Panc1 (cell line): ENCODE data around the gene SYT13. TPM values are rescaled to one million over a fixed set of nuclear protein-coding genes. Genes with fewer than 3 reads are reported as not detected.

Source experiments
- ATAC-seq: fragments of 200-7000 bp; cut with Tn5 transposase; 2 replicates; pipeline ENCODE4 v1.9.1; 2020; ENCODE audit warnings: mild to moderate bottlenecking, moderate library complexity
- BruUV-seq: library from RNA; stranded (reverse); fragments of 400-500 nt; replicated peaks from 2 replicates; lab custom pipeline; 2021; lab: Mats Ljungman, UMichigan
- CTCF ChIA-PET: fragments of 300-600 bp; sonication (Branson Sonifier 250); formaldehyde crosslinking; loops from one replicate; lab custom pipeline; 2022; ENCODE audit warnings: antibody characterized with exemption; lab: Charles Lee
- POLR2A ChIA-PET: fragments of 300-600 bp; sonication (Branson Sonifier 250); formaldehyde crosslinking; loops from one replicate; lab custom pipeline; 2022; ENCODE audit warnings: antibody characterized with exemption; lab: Charles Lee
- DNase-seq: peaks from one replicate; pipeline ENCODE4 v3.0.0-alpha.2; 2010; ENCODE audit warnings: low read depth, low spot score
- H3K27ac ChIP-seq: 2 replicates; pipeline ENCODE4 v1.5.1; 2011; ENCODE audit warnings: mild to moderate bottlenecking, low read length, inconsistent platforms
- H3K27me3 ChIP-seq: fragments of 200-500 bp; sonication (Bioruptor generic); 2 replicates; pipeline ENCODE4 v1.6.0; 2014; ENCODE audit warnings: low read length, inconsistent platforms; ENCODE audit not compliant: control insufficient read depth, insufficient read depth
- H3K36me3 ChIP-seq: fragments of 200-500 bp; sonication (Bioruptor generic); 2 replicates; pipeline ENCODE4 v1.5.1; 2014; ENCODE audit warnings: inconsistent platforms, mild to moderate bottlenecking, low read length, moderate library complexity; ENCODE audit not compliant: control insufficient read depth, insufficient read depth
- H3K4me1 ChIP-seq: 2 replicates; pipeline ENCODE4 v1.5.1; 2011; ENCODE audit warnings: inconsistent platforms, mild to moderate bottlenecking, low read length, moderate library complexity; ENCODE audit not compliant: control insufficient read depth, insufficient read depth
- H3K4me3 ChIP-seq, 2 experiments: 2 replicates each; pipeline ENCODE4 v1.5.1; 2011 to 2012; ENCODE audit warnings: low read depth in 2 of 2, low read length in 2 of 2, mild to moderate bottlenecking in 2 of 2, inconsistent platforms in 1 of 2, moderate library complexity in 1 of 2
- H3K9me3 ChIP-seq: fragments of 200-500 bp; sonication (Bioruptor generic); 2 replicates; pipeline ENCODE4 v1.5.1; 2014; ENCODE audit warnings: low read depth, mild to moderate bottlenecking, inconsistent platforms, low read length, moderate library complexity; ENCODE audit not compliant: control insufficient read depth, insufficient read depth
- CTCF ChIP-seq: fragments of 450-650 bp; IDR thresholded peaks from 2 replicates; pipeline ENCODE4 v1.5.1; 2017; ENCODE audit warnings: mild to moderate bottlenecking
- POLR2AphosphoS5 ChIP-seq: IDR thresholded peaks from 2 replicates; pipeline ENCODE4 v1.6.1; 2012; ENCODE audit warnings: mild to moderate bottlenecking, low read depth, low read length, moderate library complexity
- SIN3A ChIP-seq: IDR thresholded peaks from 2 replicates; pipeline ENCODE4 v1.6.1; 2012; ENCODE audit warnings: low read depth, mild to moderate bottlenecking, low read length, moderate library complexity, borderline replicate concordance; ENCODE audit not compliant: insufficient read depth
- TCF7L2 ChIP-seq: IDR thresholded peaks from 2 replicates; pipeline ENCODE4 v1.6.1; 2011; ENCODE audit warnings: mild to moderate bottlenecking, low read depth, low read length, inconsistent platforms
- in situ Hi-C: cut with HindIII; loops from 2 replicates; pipeline ENCODE4 v1.10.0; 2016; ENCODE audit warnings: low sequenced_read_pairs, low pct_unique_long_range_greater_than_20kb
- intact Hi-C: fragments of 100-400 bp; cut with micrococcal nuclease; formaldehyde crosslinking; loops from one replicate; pipeline ENCODE4 v1.10.0; 2022; ENCODE audit not compliant: unreplicated experiment
- total RNA-seq: library from RNA; stranded (reverse); gene quantifications from one replicate; pipeline ENCODE4 v1.2.1, GENCODE V29; 2021; ENCODE audit not compliant: unreplicated experiment
- TF ChIP-seq, protein P1 (sequence below), 2 experiments: IDR thresholded peaks; 2 replicates each; pipeline ENCODE4 v1.6.1; 2011 to 2012; ENCODE audit warnings: low read depth in 2 of 2, control low read depth in 1 of 2, low read length in 1 of 2, mild to moderate bottlenecking in 1 of 2, moderate library complexity in 1 of 2; ENCODE audit not compliant: insufficient read depth in 1 of 2

Gene SYT13
- total RNA-seq, 1 experiment from 2014 or later, result 0.13 TPM

- Histone ChIP-seq H3K27ac (no peak overlapping the region), H3K4me3 (no peak overlapping the region), H3K9me3 (no peaks in the 10 kb centered on the region), H3K36me3 (peaks cover 2% of the 10 kb centered on the region; the same call in 1 of the 2 replicates), H3K27me3 (peaks cover 43% of the 10 kb centered on the region), H3K4me1 (no peaks in the 10 kb centered on the region)
- intact Hi-C loops (no loop called here), in situ Hi-C loops (no loop called here)
- POLR2A ChIA-PET, result no interaction called here
- DNase-seq (no peak), ATAC-seq (no peak)
- CTCF ChIA-PET, result no interaction called here
- BruUV-seq, result no TSS peak
- no peak for TF ChIP-seq CTCF
- TF ChIP-seq, protein P1, sequence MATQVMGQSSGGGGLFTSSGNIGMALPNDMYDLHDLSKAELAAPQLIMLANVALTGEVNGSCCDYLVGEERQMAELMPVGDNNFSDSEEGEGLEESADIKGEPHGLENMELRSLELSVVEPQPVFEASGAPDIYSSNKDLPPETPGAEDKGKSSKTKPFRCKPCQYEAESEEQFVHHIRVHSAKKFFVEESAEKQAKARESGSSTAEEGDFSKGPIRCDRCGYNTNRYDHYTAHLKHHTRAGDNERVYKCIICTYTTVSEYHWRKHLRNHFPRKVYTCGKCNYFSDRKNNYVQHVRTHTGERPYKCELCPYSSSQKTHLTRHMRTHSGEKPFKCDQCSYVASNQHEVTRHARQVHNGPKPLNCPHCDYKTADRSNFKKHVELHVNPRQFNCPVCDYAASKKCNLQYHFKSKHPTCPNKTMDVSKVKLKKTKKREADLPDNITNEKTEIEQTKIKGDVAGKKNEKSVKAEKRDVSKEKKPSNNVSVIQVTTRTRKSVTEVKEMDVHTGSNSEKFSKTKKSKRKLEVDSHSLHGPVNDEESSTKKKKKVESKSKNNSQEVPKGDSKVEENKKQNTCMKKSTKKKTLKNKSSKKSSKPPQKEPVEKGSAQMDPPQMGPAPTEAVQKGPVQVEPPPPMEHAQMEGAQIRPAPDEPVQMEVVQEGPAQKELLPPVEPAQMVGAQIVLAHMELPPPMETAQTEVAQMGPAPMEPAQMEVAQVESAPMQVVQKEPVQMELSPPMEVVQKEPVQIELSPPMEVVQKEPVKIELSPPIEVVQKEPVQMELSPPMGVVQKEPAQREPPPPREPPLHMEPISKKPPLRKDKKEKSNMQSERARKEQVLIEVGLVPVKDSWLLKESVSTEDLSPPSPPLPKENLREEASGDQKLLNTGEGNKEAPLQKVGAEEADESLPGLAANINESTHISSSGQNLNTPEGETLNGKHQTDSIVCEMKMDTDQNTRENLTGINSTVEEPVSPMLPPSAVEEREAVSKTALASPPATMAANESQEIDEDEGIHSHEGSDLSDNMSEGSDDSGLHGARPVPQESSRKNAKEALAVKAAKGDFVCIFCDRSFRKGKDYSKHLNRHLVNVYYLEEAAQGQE (IDR thresholded peaks at IDR 0.05; ENCODE audit: insufficient read depth in 1 of 2, low read depth in 2 of 2, low read length in 1 of 2), result no peak
- no peak for TF ChIP-seq POLR2AphosphoS5
- TF ChIP-seq TCF7L2, result no peak
These were observed 4.4 kb upstream of the SYT13 start for GRCh38 chr11:45290586-45290985.

DNA sequence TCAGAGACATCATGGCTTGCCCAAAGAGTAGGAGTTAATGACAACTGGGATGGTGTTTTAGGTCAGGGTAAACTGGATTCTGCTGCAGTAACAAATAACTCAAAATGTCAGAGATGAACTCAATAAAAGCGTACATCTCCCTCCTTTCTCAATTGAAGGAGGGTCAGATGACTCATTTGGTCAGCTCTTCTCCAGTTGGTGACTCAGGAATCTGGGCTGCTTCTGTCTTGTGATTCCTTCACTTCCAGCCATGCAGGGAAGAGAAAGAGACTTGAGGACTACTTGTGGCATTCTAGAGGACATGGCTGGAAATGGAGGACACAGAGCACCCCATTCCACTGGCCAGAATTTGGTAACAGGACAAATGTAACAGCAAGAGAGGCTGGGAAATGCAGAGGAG lies 3.2 kb upstream of the SYT13 start:
- ATAC-seq (no peak), DNase-seq (no peak)
- in situ Hi-C loops (no loop called here), intact Hi-C loops (no loop called here)
- no peak overlapping the region for H3K4me3 ChIP-seq
- ChIA-PET POLR2A (no interaction called here), CTCF (no interaction called here)
- H3K27me3 ChIP-seq, result peaks cover 49% of the 10 kb centered on the region
- BruUV-seq, result no TSS peak
- no peak overlapping the region for H3K27ac ChIP-seq
- H3K36me3 ChIP-seq, result peaks cover 2% of the 10 kb centered on the region; the same call in 1 of the 2 replicates
- no peaks in the 10 kb centered on the region for H3K9me3 ChIP-seq
- no peak for TF ChIP-seq SIN3A
- no peak for TF ChIP-seq CTCF
- TF ChIP-seq TCF7L2, result no peak
- TF ChIP-seq, protein P1 (IDR thresholded peaks at IDR 0.05; ENCODE audit: insufficient read depth in 1 of 2, low read depth in 2 of 2, low read length in 1 of 2), result no peak
- no peak for TF ChIP-seq POLR2AphosphoS5
- no peaks in the 10 kb centered on the region for H3K4me1 ChIP-seq
